PC-3 (cell line): ENCODE data around the gene SOAT2.

Experiments used
- CTCF ChIP-seq: fragments of 300-600 bp; sonication (generic); conservative IDR thresholded peaks from 2 replicates; pipeline ENCODE4 v1.5.1; 2017; ENCODE audit warnings: antibody characterized with exemption, low read depth, mild to moderate bottlenecking, low read length
- EZH2 ChIP-seq: fragments of 300-600 bp; sonication (generic); IDR thresholded peaks from one replicate; pipeline ENCODE4 v1.6.1; 2017; ENCODE audit warnings: antibody characterized with exemption, mild to moderate bottlenecking, low read length; ENCODE audit not compliant: unreplicated experiment

GRCh38 chr12:53105256-53105655, 2.0 kb downstream of the SOAT2 start:
- no peak for TF ChIP-seq EZH2
- no peak for TF ChIP-seq CTCF
